Neural progenitor cell (in vitro differentiated cells): Measurements from ENCODE around the gene MAN1A1.

Experiments used
- EZH2 ChIP-seq: fragments of 200-600 bp; sonication (generic); IDR thresholded peaks from 2 replicates; pipeline ENCODE4 v1.6.1; 2017; ENCODE audit warnings: antibody characterized with exemption, mild to moderate bottlenecking, moderate library complexity
- EZH2phosphoT487 ChIP-seq: fragments of 200-600 bp; sonication (generic); IDR thresholded peaks from 2 replicates; pipeline ENCODE4 v1.6.1; 2017; ENCODE audit warnings: antibody characterized with exemption
- TF ChIP-seq, protein P1 (sequence below): fragments of 200-600 bp; sonication (generic); IDR thresholded peaks from 2 replicates; pipeline ENCODE4 v1.5.1; 2017; ENCODE audit warnings: antibody characterized with exemption, mild to moderate bottlenecking

GRCh38 chr6:119249319-119249718 lies 100.2 kb downstream of the MAN1A1 start:
- TF ChIP-seq, protein P1, sequence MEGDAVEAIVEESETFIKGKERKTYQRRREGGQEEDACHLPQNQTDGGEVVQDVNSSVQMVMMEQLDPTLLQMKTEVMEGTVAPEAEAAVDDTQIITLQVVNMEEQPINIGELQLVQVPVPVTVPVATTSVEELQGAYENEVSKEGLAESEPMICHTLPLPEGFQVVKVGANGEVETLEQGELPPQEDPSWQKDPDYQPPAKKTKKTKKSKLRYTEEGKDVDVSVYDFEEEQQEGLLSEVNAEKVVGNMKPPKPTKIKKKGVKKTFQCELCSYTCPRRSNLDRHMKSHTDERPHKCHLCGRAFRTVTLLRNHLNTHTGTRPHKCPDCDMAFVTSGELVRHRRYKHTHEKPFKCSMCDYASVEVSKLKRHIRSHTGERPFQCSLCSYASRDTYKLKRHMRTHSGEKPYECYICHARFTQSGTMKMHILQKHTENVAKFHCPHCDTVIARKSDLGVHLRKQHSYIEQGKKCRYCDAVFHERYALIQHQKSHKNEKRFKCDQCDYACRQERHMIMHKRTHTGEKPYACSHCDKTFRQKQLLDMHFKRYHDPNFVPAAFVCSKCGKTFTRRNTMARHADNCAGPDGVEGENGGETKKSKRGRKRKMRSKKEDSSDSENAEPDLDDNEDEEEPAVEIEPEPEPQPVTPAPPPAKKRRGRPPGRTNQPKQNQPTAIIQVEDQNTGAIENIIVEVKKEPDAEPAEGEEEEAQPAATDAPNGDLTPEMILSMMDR: no peak
- TF ChIP-seq EZH2phosphoT487 (no peak), EZH2 (no peak)
